GM12864 (cell line): Measurements from ENCODE around the gene DCLK1.

Experiments used
- DNase-seq: peaks from one replicate; pipeline ENCODE4 v3.0.0-alpha.2; 2011; ENCODE audit warnings: low read depth
- H3K4me3 ChIP-seq: 2 replicates; pipeline ENCODE4 v1.5.1; 2011; ENCODE audit warnings: mild to moderate bottlenecking, low read depth, low read length, control low read depth
- CTCF ChIP-seq: IDR thresholded peaks from 2 replicates; pipeline ENCODE4 v1.5.1; 2011; ENCODE audit warnings: low read depth, mild to moderate bottlenecking, moderate library complexity, low read length, control low read depth, inconsistent platforms; ENCODE audit errors: missing control alignments

Gene DCLK1

GRCh38 chr13:35994131-35994966 lies 136.8 kb downstream of the DCLK1 start:
- TF ChIP-seq CTCF = no peak
- no peak for DNase-seq
- H3K4me3 ChIP-seq = no peak overlapping the region

- no peak for TF ChIP-seq CTCF
Measured at GRCh38 chr13:35993686-35994085, 137.5 kb downstream of the DCLK1 start.

GRCh38 chr13:35992964-35993363 lies 138.2 kb downstream of the DCLK1 start:
- no peak for TF ChIP-seq CTCF
- DNase-seq = no peak

More at GRCh38 chr13:35993686-35994085, 137.5 kb downstream of the DCLK1 start:
- no peak for DNase-seq
- no peak overlapping the region for H3K4me3 ChIP-seq

GRCh38 chr13:35990196-35990595 lies 141.0 kb downstream of the DCLK1 start:
- DNase-seq = no peak
- no peak overlapping the region for H3K4me3 ChIP-seq
- no peak for TF ChIP-seq CTCF

More at GRCh38 chr13:35992964-35993363, 138.2 kb downstream of the DCLK1 start:
- H3K4me3 ChIP-seq = no peak overlapping the region

GRCh38 chr13:35988648-35989081 lies 142.5 kb downstream of the DCLK1 start:
- TF ChIP-seq CTCF = no peak
- H3K4me3 ChIP-seq = no peak overlapping the region
- no peak for DNase-seq

- H3K4me3 ChIP-seq = no peak overlapping the region
- no peak for DNase-seq
- TF ChIP-seq CTCF = no peak
Measured at GRCh38 chr13:35987572-35988513, 143.3 kb downstream of the DCLK1 start.
